GM12878 (cell line): ENCODE results near the gene KBTBD4. TPM values are rescaled to one million over a fixed set of nuclear protein-coding genes. Genes with fewer than 3 reads are reported as not detected.

ENCODE experiments used
- ATAC-seq: fragments of 200-7000 bp; cut with Tn5 transposase; 3 replicates; pipeline ENCODE4 v1.9.1; 2020; ENCODE audit warnings: mild to moderate bottlenecking, moderate library complexity
- BruUV-seq: library from RNA; stranded (reverse); fragments of 400-500 nt; replicated peaks from 2 replicates; lab custom pipeline; 2021; lab: Mats Ljungman, UMichigan
- CTCF ChIA-PET: fragments of 300-600 bp; sonication (Branson Sonifier 250); formaldehyde crosslinking; extraction: SDS; loops from one replicate; lab custom pipeline; 2021; ENCODE audit warnings: inconsistent platforms; lab: Yijun Ruan, JAX
- POLR2A ChIA-PET: fragments of 350-600 bp; formaldehyde crosslinking; extraction: SDS; loops from one replicate; lab custom pipeline; 2021; ENCODE audit warnings: inconsistent platforms; lab: Charles Lee
- RAD21 ChIA-PET: fragments of 300-600 bp; sonication (Branson Sonifier 250); formaldehyde crosslinking; loops from one replicate; lab custom pipeline; 2023; ENCODE audit warnings: antibody characterized with exemption; ENCODE audit not compliant: unreplicated experiment; lab: Charles Lee
- SMC1A ChIA-PET: fragments of 300-600 bp; sonication (Branson Sonifier 250); formaldehyde crosslinking; loops from one replicate; lab custom pipeline; 2023; ENCODE audit not compliant: unreplicated experiment, uncharacterized antibody; lab: Charles Lee
- DNase-seq: peaks from one replicate; pipeline ENCODE4 v3.0.0-alpha.2; 2011; ENCODE audit warnings: low read depth, low spot score
- FAIRE-seq: peaks from 3 replicates; lab custom pipeline; 2011; peaks lifted over from hg19 to GRCh38; lab: Jason Lieb, UNC
- H2AFZ ChIP-seq: 2 replicates; pipeline ENCODE4 v1.6.0; 2011; ENCODE audit warnings: low read depth, low read length, control low read depth; ENCODE audit not compliant: control insufficient read depth
- H3K27ac ChIP-seq: 2 replicates; pipeline ENCODE4 v1.5.1; 2011; ENCODE audit warnings: control low read depth; ENCODE audit not compliant: control insufficient read depth, insufficient read depth
- H3K27me3 ChIP-seq, 2 experiments: replicated peaks in 1 of 2; 2 replicates each; pipeline versions ENCODE4 v1.6.0 to v1.6.1; 2011; ENCODE audit warnings: low read length in 1 of 2; ENCODE audit not compliant: control insufficient read depth in 2 of 2, insufficient read depth in 2 of 2
- H3K36me3 ChIP-seq, 2 experiments: 2 replicates each; pipeline ENCODE4 v1.5.1; 2011; ENCODE audit warnings: low read length in 1 of 2; ENCODE audit not compliant: control insufficient read depth in 2 of 2, insufficient read depth in 2 of 2
- H3K4me1 ChIP-seq: 2 replicates; pipeline ENCODE4 v1.6.1; 2011; ENCODE audit warnings: mild to moderate bottlenecking, low read length, moderate library complexity, mixed read lengths; ENCODE audit not compliant: control insufficient read depth, insufficient read depth
- H3K4me2 ChIP-seq: 2 replicates; pipeline ENCODE4 v1.6.0; 2011; ENCODE audit warnings: control low read depth; ENCODE audit not compliant: control insufficient read depth, insufficient read depth
- H3K4me3 ChIP-seq: fragments of 200-600 bp; sonication (generic); 2 replicates; pipeline ENCODE4 v1.5.1; 2016
- H3K79me2 ChIP-seq: 2 replicates; pipeline ENCODE4 v1.6.0; 2011; ENCODE audit warnings: low read length; ENCODE audit not compliant: control insufficient read depth, insufficient read depth
- H3K9ac ChIP-seq: 2 replicates; pipeline ENCODE4 v1.8.0; 2011; ENCODE audit warnings: low read length, control low read depth, mixed read lengths; ENCODE audit not compliant: control insufficient read depth, insufficient read depth
- H3K9me3 ChIP-seq: replicated peaks from 3 replicates; pipeline ENCODE4 v1.5.1; 2011; ENCODE audit warnings: mild to moderate bottlenecking, low read length; ENCODE audit not compliant: control insufficient read depth, insufficient read depth
- H4K20me1 ChIP-seq: 2 replicates; pipeline ENCODE4 v1.6.0; 2011; ENCODE audit not compliant: control insufficient read depth, insufficient read depth
- EED ChIP-seq: sonication (generic); IDR thresholded peaks from 2 replicates; pipeline ENCODE4 v1.6.1; 2016; ENCODE audit warnings: antibody characterized with exemption, low read depth
- MYC ChIP-seq: IDR thresholded peaks from 2 replicates; pipeline ENCODE4 v1.6.1; 2011; ENCODE audit warnings: mild to moderate bottlenecking, low read length, moderate library complexity, inconsistent platforms; ENCODE audit not compliant: insufficient read depth, insufficient replicate concordance, insufficient read length, severe bottlenecking
- PML ChIP-seq: IDR thresholded peaks from 2 replicates; pipeline ENCODE4 v1.6.1; 2012; ENCODE audit warnings: low read length, inconsistent platforms
- SIN3A ChIP-seq: IDR thresholded peaks from 2 replicates; pipeline ENCODE4 v1.6.1; 2012; ENCODE audit warnings: low read depth, low read length, improper control_type of control experiment
- SRF ChIP-seq, 2 experiments: IDR thresholded peaks; 2 replicates each; pipeline ENCODE4 v1.6.1; 2011; ENCODE audit warnings: low read depth in 2 of 2, low read length in 2 of 2, mild to moderate bottlenecking in 1 of 2, moderate library complexity in 1 of 2
- TARDBP ChIP-seq: IDR thresholded peaks from 2 replicates; pipeline ENCODE4 v1.6.1; 2016; ENCODE audit warnings: borderline replicate concordance
- ZBTB11 ChIP-seq: fragments of 450-650 bp; formaldehyde crosslinking; IDR thresholded peaks from 2 replicates; pipeline ENCODE4 v1.5.0; 2022; ENCODE audit warnings: mild to moderate bottlenecking, missing genetic modification characterization
- ZNF622 ChIP-seq: fragments of 450-650 bp; IDR thresholded peaks from 2 replicates; pipeline ENCODE4 v1.6.1; 2017; ENCODE audit warnings: mild to moderate bottlenecking, inconsistent platforms
- ZNF687 ChIP-seq: fragments of 450-650 bp; IDR thresholded peaks from 2 replicates; pipeline ENCODE4 v1.6.1; 2017; ENCODE audit warnings: mild to moderate bottlenecking, moderate library complexity
- WGBS: methylation state at CpG from one replicate; pipeline ENCODE4 v1.1.6; 2016; ENCODE audit warnings: low lambda C conversion rate; ENCODE audit not compliant: insufficient replicate concordance, insufficient coverage; ENCODE audit errors: missing lambda C conversion rate; 5-methylcytosine and 5-hydroxymethylcytosine counted together
- in situ Hi-C: fragments of 300-500 bp; cut with MboI; formaldehyde crosslinking; loops from 9 replicates; pipeline ENCODE4 v1.14.3; 2018; ENCODE audit warnings: mixed read lengths
- intact Hi-C: fragments of 100-400 bp; cut with micrococcal nuclease; formaldehyde crosslinking; loops from one replicate; pipeline ENCODE4 v1.14.2; 2022; ENCODE audit not compliant: unreplicated experiment
- polyA plus RNA-seq, 11 experiments: library from polyadenylated mRNA; depleted of rRNA in 4 of 11; unstranded in 6 of 11; stranded (reverse) in 5 of 11; fragments of >200 nt; fragmentation: Nextera tagmentation in 4 of 11; fragmentation: Illumina TruSeq in 1 of 11; extraction: Ambion mirVana in 4 of 11; extraction: Trizol in 1 of 11; gene quantifications; 1 replicate in 1 of 11; 2 replicates in 10 of 11; pipeline versions ENCODE4 v1.2.1 to v1.2.3, GENCODE V29; 2011 to 2016; ENCODE audit warnings: inconsistent platforms in 2 of 11, missing spikeins in 2 of 11, low read depth in 1 of 11
- total RNA-seq, 4 experiments: library from RNA; depleted of rRNA in 3 of 4; stranded (reverse); fragments of >200 nt in 3 of 4; fragmentation: Illumina TruSeq in 1 of 4; extraction: Trizol in 1 of 4; gene quantifications; 2 replicates each; pipeline versions ENCODE4 v1.2.1 to v1.2.3, GENCODE V29; 2013 to 2021

Gene KBTBD4
- total and polyA plus RNA-seq, 10 of the 15 experiments (the other 5 are each of a cell fraction or from before 2014, with no cell fraction given), result 18.4 to 46.4 (median 25.7) TPM

- TF ChIP-seq MYC (no peak), ZNF687 (no peak), SIN3A (no peak)
Measured at GRCh38 chr11:47533690-47534151, 45.0 kb downstream of the KBTBD4 start (continued).

GRCh38 chr11:47532597-47533213 is 46.1 kb downstream of the KBTBD4 start:
- Histone ChIP-seq H3K9ac (no peak overlapping the region), H3K4me1 (no peaks in the 10 kb centered on the region; the same call in 1 of the 2 replicates), H3K79me2 (peaks cover 82% of the 10 kb centered on the region), H3K9me3 (no peaks in the 10 kb centered on the region), H3K27ac (no peak overlapping the region), H3K36me3 (peaks cover 0 to 10% of the 10 kb centered on the region in 2 experiments; a peak in 3 of 4 replicates), H3K4me3 (no peak overlapping the region), H2AFZ (no peak overlapping the region), H3K27me3 (no peaks in the 10 kb centered on the region), H3K4me2 (no peak overlapping the region), H4K20me1 (no peaks in the 10 kb centered on the region)
- FAIRE-seq (no peak), ATAC-seq (no peak), DNase-seq (no peak)
- CTCF ChIA-PET, result interaction anchor here (1.4 to 2.0 kb wide), 2 partner anchors 15 to 18 kb away, joined by 3 to 4 read pairs; no protein-coding TSS in a partner anchor
- RAD21 ChIA-PET, result no interaction called here
- intact Hi-C loops, result no loop called here
- BruUV-seq, result no TSS peak
- in situ Hi-C loops, result no loop called here
- POLR2A ChIA-PET, result interaction anchor here (1.0 to 3.9 kb wide), 2 partner anchors 9 to 19 kb away, joined by 3 to 16 read pairs; partner anchors contain the start of gene CELF1
- SMC1A ChIA-PET, result interaction anchor here (0.6 to 6.1 kb wide), 5 partner anchors 8 to 339 kb away, joined by 3 to 42 read pairs (median 4); no protein-coding TSS in a partner anchor
- WGBS, result 96% methylated on average over 2 of the region's 2 CpGs
- TF ChIP-seq SIN3A (no peak), SRF (IDR thresholded peaks at IDR 0.05; ENCODE audit: low read depth in 2 of 2, low read length in 2 of 2) (no peak), ZBTB11 (CRISPR knock-in tag) (no peak), EED (no peak), PML (no peak), TARDBP (no peak), ZNF622 (no peak), ZNF687 (no peak)
